ENCODE results near the gene LAMA2.

- TF ChIP-seq POLR2A (IDR thresholded peaks at IDR 0.05) (no peak), CTCF (IDR thresholded peaks at IDR 0.05) (no peak)
Measured at GRCh38 chr6:129516787-129517186, 633.8 kb downstream of the LAMA2 start.

All from uterus (tissue), 2 donors.